ENCODE measurements around the gene PLCXD3. TPM values are rescaled to one million over a fixed set of nuclear protein-coding genes. Genes with fewer than 3 reads are reported as not detected.

PLCXD3 gene
- total RNA-seq, 1 experiment from 2014 or later = 5.0 TPM

DNA sequence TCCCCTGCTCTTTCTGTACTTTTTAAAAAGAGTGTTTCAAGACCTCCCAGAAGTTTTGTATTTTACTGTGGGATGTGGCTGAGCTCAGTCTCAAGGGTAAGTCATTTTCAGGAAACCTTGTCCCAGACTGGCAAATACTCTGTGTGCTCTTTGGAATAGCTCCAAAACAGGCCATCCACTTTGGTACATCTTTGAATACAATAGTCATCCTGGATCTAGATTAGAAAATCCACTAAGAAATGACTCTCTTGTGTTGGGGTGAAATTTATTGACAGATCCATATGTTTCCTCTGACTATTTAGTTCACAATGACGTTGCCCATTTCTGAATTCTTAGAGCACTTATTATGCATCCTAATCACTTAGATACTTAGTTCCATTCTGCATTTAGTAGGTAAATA is 95.2 kb downstream of the PLCXD3 start:
- H2AFZ ChIP-seq (ENCODE audit: low read length) = no peak overlapping the region
- no peaks in the 10 kb centered on the region for H3K27me3 ChIP-seq (ENCODE audit: low read length)
- peaks cover 19% of the 10 kb centered on the region for H3F3A ChIP-seq (ENCODE audit: low read length, unreplicated experiment)
- H3K9ac ChIP-seq (ENCODE audit: low read length) = peak overlapping the region; percentile 50
- peak overlapping the region; percentile 12; the same call in 1 of the 2 replicates for H3K4me3 ChIP-seq (ENCODE audit: low read length)
- H3K9me3 ChIP-seq (ENCODE audit: low read length) = no peaks in the 10 kb centered on the region
- ChIA-PET CTCF (no interaction called here), POLR2A (ENCODE audit: unreplicated experiment) (no interaction called here)
- no peak for TF ChIP-seq EZH2 (IDR thresholded peaks at IDR 0.05; ENCODE audit: low read length, unreplicated experiment)
- TF ChIP-seq EZH2phosphoT487 (IDR thresholded peaks at IDR 0.05; ENCODE audit: borderline replicate concordance, low read length) = no peak
- TF ChIP-seq CTCF (conservative IDR thresholded peaks at IDR 0.05; ENCODE audit: low read depth, low read length) = no peak
- H3K4me1 ChIP-seq (ENCODE audit: insufficient read depth, low read length) = peaks cover 80% of the 10 kb centered on the region
- peak; percentile 91 for DNase-seq
- peak; percentile 2; the same call in 1 of the 2 replicates for ATAC-seq
- H3K27ac ChIP-seq (ENCODE audit: low read length) = peak overlapping the region; percentile 91
- no peaks in the 10 kb centered on the region for H3K9me2 ChIP-seq (replicated peaks; ENCODE audit: low read length)
- peak overlapping the region; percentile 67 for H3K4me2 ChIP-seq (ENCODE audit: low read length)
- no peaks in the 10 kb centered on the region for H4K20me1 ChIP-seq (ENCODE audit: low read length)
- BruUV-seq (replicated peaks) = no TSS peak
- no peaks in the 10 kb centered on the region for H3K36me3 ChIP-seq (ENCODE audit: low read depth, low read length)
- no peaks in the 10 kb centered on the region for H3K79me2 ChIP-seq (ENCODE audit: low read length)
- intact Hi-C loops (cut with micrococcal nuclease) = loop anchor here (5.0 to 10.0 kb wide), 3 partner anchors 143 to 510 kb away; partner anchors contain the start of gene C7

- intact Hi-C loops (cut with micrococcal nuclease) = loop anchor here (10.0 kb wide), 2 partner anchors 430 to 510 kb away; partner anchors contain the start of gene C7
- H3F3A ChIP-seq (ENCODE audit: low read length, unreplicated experiment) = peaks cover 19% of the 10 kb centered on the region
- TF ChIP-seq CTCF (conservative IDR thresholded peaks at IDR 0.05; ENCODE audit: low read depth, low read length) = no peak
- TF ChIP-seq EZH2phosphoT487 (IDR thresholded peaks at IDR 0.05; ENCODE audit: borderline replicate concordance, low read length) = no peak
- TF ChIP-seq EZH2 (IDR thresholded peaks at IDR 0.05; ENCODE audit: low read length, unreplicated experiment) = no peak
- H3K36me3 ChIP-seq (ENCODE audit: low read depth, low read length) = no peaks in the 10 kb centered on the region
- H3K9me3 ChIP-seq (ENCODE audit: low read length) = no peaks in the 10 kb centered on the region
- H3K4me2 ChIP-seq (ENCODE audit: low read length) = peak overlapping the region; percentile 67
- ChIA-PET POLR2A (ENCODE audit: unreplicated experiment) (no interaction called here), CTCF (no interaction called here)
- H4K20me1 ChIP-seq (ENCODE audit: low read length) = no peaks in the 10 kb centered on the region
- no peaks in the 10 kb centered on the region for H3K9me2 ChIP-seq (replicated peaks; ENCODE audit: low read length)
- no peaks in the 10 kb centered on the region for H3K79me2 ChIP-seq (ENCODE audit: low read length)
- peak overlapping the region; percentile 91 for H3K27ac ChIP-seq (ENCODE audit: low read length)
- DNase-seq (peak; percentile 98), ATAC-seq (peak; percentile 68)
- no TSS peak for BruUV-seq (replicated peaks)
- H2AFZ ChIP-seq (ENCODE audit: low read length) = no peak overlapping the region
- peaks cover 83% of the 10 kb centered on the region for H3K4me1 ChIP-seq (ENCODE audit: insufficient read depth, low read length)
- H3K27me3 ChIP-seq (ENCODE audit: low read length) = no peaks in the 10 kb centered on the region
- peak overlapping the region; percentile 50 for H3K9ac ChIP-seq (ENCODE audit: low read length)
- H3K4me3 ChIP-seq (ENCODE audit: low read length) = no peak overlapping the region
Measured at GRCh38 chr5:41414598-41414997, 95.8 kb downstream of the PLCXD3 start.

GRCh38 chr5:41413074-41413473 is 97.3 kb downstream of the PLCXD3 start:
- BruUV-seq (replicated peaks) = no TSS peak
- intact Hi-C loops (cut with micrococcal nuclease) = loop anchor here (10.0 kb wide), 2 partner anchors 428 to 508 kb away; partner anchors contain the start of gene C7
- H3K4me2 ChIP-seq (ENCODE audit: low read length) = peak overlapping the region; percentile 38

More at GRCh38 chr5:41413074-41413473, 97.3 kb downstream of the PLCXD3 start:
- Histone ChIP-seq H3K79me2 (ENCODE audit: low read length) (no peaks in the 10 kb centered on the region), H3K4me1 (ENCODE audit: insufficient read depth, low read length) (peaks cover 83% of the 10 kb centered on the region), H3K27me3 (ENCODE audit: low read length) (no peaks in the 10 kb centered on the region), H3F3A (ENCODE audit: low read length, unreplicated experiment) (peaks cover 19% of the 10 kb centered on the region), H3K9ac (ENCODE audit: low read length) (no peak overlapping the region), H3K4me3 (ENCODE audit: low read length) (no peak overlapping the region), H3K9me2 (replicated peaks; ENCODE audit: low read length) (no peaks in the 10 kb centered on the region), H3K36me3 (ENCODE audit: low read depth, low read length) (no peaks in the 10 kb centered on the region), H2AFZ (ENCODE audit: low read length) (no peak overlapping the region), H4K20me1 (ENCODE audit: low read length) (no peaks in the 10 kb centered on the region), H3K9me3 (ENCODE audit: low read length) (no peaks in the 10 kb centered on the region), H3K27ac (ENCODE audit: low read length) (peak overlapping the region; percentile 91)
- ATAC-seq = no peak
- no peak for TF ChIP-seq EZH2 (IDR thresholded peaks at IDR 0.05; ENCODE audit: low read length, unreplicated experiment)
- no peak for TF ChIP-seq EZH2phosphoT487 (IDR thresholded peaks at IDR 0.05; ENCODE audit: borderline replicate concordance, low read length)
- no peak for TF ChIP-seq CTCF (conservative IDR thresholded peaks at IDR 0.05; ENCODE audit: low read depth, low read length)
- ChIA-PET CTCF (no interaction called here), POLR2A (ENCODE audit: unreplicated experiment) (no interaction called here)
- DNase-seq = peak; percentile 22
